Measurements from ENCODE around the gene HES5.

HES5 gene

DNA sequence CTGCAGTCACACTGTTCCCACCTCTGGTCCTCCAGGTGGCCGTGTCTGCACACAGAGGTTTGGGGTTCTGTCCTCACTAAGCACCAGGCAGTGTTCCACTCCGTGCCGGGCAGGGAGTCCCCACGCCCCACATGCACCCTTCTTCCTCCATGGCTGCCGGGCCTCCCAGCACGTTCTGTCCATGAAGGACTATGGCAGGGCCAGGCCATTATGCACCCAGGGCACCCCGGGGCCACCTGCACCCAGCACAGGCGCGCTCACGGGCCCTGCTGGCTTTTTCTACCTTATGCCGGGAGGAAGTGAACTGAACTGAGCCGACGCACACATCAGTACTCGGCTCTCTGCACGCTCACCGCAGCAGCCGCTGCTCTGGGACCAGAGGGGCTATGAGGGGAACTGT lies 13.9 kb downstream of the HES5 start:
- TF ChIP-seq, protein P1, sequence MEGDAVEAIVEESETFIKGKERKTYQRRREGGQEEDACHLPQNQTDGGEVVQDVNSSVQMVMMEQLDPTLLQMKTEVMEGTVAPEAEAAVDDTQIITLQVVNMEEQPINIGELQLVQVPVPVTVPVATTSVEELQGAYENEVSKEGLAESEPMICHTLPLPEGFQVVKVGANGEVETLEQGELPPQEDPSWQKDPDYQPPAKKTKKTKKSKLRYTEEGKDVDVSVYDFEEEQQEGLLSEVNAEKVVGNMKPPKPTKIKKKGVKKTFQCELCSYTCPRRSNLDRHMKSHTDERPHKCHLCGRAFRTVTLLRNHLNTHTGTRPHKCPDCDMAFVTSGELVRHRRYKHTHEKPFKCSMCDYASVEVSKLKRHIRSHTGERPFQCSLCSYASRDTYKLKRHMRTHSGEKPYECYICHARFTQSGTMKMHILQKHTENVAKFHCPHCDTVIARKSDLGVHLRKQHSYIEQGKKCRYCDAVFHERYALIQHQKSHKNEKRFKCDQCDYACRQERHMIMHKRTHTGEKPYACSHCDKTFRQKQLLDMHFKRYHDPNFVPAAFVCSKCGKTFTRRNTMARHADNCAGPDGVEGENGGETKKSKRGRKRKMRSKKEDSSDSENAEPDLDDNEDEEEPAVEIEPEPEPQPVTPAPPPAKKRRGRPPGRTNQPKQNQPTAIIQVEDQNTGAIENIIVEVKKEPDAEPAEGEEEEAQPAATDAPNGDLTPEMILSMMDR (conservative IDR thresholded peaks at IDR 0.05; ENCODE audit: low read length) = no peak
- no peak for DNase-seq (ENCODE audit: low read depth)
- no peak overlapping the region for H3K4me3 ChIP-seq (ENCODE audit: low read length)

DNA sequence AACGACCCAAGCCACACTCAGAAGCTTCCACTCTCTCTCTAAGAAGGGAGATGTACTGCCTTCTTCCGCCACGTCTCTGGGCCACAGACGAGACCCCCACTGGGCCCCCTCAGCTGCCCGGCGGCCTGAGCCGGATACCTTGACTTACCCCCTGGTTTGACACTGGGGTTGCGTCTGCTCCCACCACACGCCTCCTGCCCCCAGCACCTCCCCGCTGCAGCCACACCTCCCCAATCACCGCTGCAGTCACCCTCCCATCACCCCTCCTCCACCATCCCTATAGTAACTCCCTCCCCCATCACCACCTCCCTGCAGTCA lies 14.3 kb downstream of the HES5 start:
- DNase-seq (ENCODE audit: low read depth) = no peak
- H3K4me3 ChIP-seq (ENCODE audit: low read length) = no peak overlapping the region
- TF ChIP-seq, protein P1 (conservative IDR thresholded peaks at IDR 0.05; ENCODE audit: low read length) = no peak

DNA sequence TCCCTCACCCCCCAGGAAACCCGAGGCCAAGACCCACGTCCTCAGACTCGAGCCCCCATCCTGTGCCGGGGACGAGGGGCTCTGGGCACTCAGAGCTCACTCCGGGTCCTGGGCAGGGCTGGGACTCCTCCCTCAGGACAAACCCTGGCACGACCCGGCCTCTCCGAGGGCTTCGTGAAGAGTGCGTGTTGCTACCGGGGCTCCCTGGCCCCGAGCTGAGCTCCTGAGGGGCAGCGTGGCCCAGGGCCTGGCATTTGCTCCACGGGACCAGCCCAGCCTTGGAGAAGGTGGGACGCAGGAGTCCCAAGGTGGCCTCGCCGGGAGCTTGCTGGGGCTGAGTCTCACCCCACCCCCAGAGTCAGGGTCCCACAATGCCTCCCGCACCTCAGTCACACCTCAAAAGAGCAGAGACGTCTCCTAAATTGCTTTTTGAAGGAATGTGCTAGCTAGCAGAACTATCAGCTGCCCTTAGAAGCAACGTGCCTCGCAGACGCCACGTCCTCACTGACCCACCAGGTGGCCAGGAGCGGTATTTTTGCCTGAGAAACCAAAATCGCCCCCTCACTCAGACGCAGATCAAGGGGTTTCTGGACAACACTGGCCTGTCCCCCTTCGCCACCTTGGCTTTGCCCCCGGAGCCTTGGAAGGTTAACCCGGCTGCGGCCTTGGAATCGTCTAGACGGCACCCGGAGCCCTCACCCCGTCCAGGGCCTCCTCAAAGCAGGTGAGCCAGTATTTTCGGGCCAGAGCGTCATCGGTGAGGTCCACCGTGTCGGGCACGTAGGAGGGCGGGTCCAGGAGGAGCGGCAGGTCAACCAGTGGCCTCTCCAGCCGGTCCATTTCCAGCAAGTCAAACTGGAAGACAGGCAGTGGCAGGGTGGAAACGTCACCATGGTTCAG lies 14.9 kb downstream of the HES5 start:
- H3K4me3 ChIP-seq (ENCODE audit: low read length) = no peak overlapping the region
- TF ChIP-seq, protein P1 (conservative IDR thresholded peaks at IDR 0.05; ENCODE audit: low read length) = no peak
- DNase-seq (ENCODE audit: low read depth) = no peak

DNA sequence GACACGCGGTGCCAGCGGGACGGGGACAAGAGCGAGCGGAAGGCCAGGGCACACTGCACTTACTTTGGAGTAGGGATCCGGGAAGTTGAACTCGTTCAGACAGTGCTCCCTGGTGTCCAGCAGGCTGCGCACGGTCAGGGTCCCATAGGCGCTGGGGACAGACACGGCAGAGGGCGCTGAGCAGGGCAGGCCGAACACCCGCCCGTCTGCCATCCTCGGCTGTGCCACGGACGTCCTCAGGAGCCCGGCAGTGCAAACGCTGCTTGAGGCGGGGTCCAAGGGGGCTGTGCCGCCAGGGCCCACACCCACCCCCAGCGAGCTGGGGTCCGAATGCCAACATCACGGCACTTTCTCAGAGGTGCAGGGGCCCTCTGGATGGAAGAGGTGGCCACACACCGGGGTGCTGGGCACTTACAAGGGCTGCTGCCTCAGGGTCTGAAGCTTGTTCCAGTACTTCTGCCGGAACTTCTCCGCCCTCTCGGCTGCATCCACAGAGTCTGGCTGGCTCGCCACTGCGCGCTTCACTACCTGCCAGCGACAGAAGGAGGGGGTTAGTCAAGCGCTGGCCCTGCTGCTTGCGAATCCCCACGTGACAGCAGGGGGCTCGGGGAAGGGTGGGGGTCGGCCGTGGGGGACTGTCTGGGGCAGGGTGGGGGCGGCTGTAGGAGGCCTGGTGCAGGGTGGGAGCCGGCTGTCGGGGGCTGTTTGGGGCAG lies 16.0 kb downstream of the HES5 start:
- DNase-seq (ENCODE audit: low read depth) = no peak
- TF ChIP-seq, protein P1 (conservative IDR thresholded peaks at IDR 0.05; ENCODE audit: low read length) = no peak
- H3K4me3 ChIP-seq (ENCODE audit: low read length) = no peak overlapping the region

DNA sequence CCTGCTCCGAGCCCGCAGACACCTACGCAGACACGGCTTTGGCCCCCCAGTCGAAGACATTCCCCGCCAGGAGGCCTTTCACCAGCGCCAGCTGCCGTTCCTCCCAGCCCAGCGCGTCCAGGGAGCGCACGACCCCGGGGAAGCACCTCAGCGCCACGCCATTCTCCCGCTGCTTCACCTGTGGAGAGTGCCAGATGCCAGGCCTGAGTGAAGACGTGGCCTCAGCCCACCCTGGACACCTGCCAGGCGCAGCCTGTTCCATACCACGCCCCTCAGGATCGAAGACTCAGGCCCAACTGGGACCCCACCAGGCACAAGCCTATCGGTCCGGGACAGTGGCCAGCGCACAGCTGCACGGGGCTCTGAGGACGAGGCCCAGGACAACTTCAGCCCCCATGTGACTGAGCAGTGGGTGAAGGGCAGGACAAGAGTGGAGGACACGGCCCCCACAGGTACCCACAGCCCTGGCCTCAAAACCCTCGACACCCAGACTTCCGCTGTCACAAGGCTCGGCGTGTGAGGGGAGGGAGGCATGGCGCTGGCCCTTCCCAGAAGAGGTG lies 17.1 kb downstream of the HES5 start:
- DNase-seq (ENCODE audit: low read depth) = no peak
- TF ChIP-seq, protein P1 (conservative IDR thresholded peaks at IDR 0.05; ENCODE audit: low read length) = no peak
- H3K4me3 ChIP-seq (ENCODE audit: low read length) = no peak overlapping the region

DNA sequence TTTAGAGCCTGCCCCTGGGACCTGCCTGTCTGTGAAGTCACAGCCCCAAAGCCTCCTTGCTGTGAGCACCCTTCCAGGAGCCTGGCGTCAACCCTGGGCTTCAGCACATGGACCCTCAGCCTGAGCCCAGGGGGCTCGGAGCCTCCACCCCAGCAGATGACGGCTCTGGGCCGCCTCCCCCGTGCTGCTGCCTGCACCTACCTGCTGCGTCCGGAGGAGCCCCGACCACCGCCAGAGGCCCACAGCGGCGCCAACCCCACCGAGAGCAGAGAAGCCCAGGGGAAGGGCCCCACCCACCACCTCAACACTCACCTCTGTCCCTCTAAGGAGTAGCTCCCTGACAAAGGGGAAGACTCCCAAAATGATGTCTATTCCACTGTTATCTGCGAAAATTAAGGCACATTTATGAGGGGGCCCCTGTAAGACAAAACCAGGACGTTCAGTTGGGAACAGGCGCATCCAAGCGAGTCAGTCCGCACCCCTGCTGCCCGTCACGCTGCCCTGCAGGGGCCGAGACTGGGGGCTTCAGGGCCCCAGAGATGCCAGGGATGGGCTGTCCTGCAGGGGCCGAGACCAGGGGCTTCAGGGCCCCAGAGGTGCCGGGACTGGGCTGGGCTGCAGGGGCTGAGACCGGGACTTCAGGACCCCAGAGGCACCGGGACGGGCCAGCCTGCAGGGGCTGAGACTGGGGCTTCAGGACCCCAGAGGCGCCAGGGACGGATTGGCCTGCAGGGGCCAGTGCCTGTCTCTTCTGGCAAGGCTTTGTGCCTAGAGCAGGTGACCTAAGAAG lies 19.5 kb downstream of the HES5 start:
- TF ChIP-seq, protein P1 (conservative IDR thresholded peaks at IDR 0.05; ENCODE audit: low read length) = no peak
- no peak for DNase-seq (ENCODE audit: low read depth)
- H3K4me3 ChIP-seq (ENCODE audit: low read length) = no peak overlapping the region
